Vagina (tissue), 2 donors: ENCODE results near the gene BMS1. TPM values are rescaled to one million over a fixed set of nuclear protein-coding genes. Genes with fewer than 3 reads are reported as not detected.

Source experiments
- DNase-seq, 2 donors: peaks; one replicate each; pipeline ENCODE4 v3.0.0-alpha.2; 2017; ENCODE audit errors: extremely low spot score in 2 of 2
- H3K27ac ChIP-seq: fragments of 200-600 bp; sonication (generic); one replicate; pipeline ENCODE4 v1.5.1; 2019
- H3K27me3 ChIP-seq: fragments of 200-600 bp; sonication (generic); one replicate; pipeline ENCODE4 v1.5.1; 2019
- H3K36me3 ChIP-seq, 2 donors: fragments of 200-600 bp; sonication (generic); one replicate each; pipeline ENCODE4 v1.5.1; 2017 to 2019
- H3K4me1 ChIP-seq: fragments of 200-600 bp; sonication (generic); one replicate; pipeline ENCODE4 v1.5.1; 2019
- H3K4me3 ChIP-seq, 2 donors: fragments of 200-600 bp; sonication (generic); 1 replicate in 1 of 2; 2 replicates in 1 of 2; pipeline ENCODE4 v1.5.1; 2016 to 2019
- H3K9me3 ChIP-seq: fragments of 200-600 bp; sonication (generic); one replicate; pipeline ENCODE4 v1.5.1; 2019
- POLR2A ChIP-seq, 2 donors: fragments of 450-650 bp; IDR thresholded peaks; one replicate each; pipeline ENCODE4 v1.6.1; 2017; ENCODE audit warnings: antibody characterized with exemption in 2 of 2, mild to moderate bottlenecking in 2 of 2, moderate library complexity in 2 of 2
- POLR2AphosphoS5 ChIP-seq, 2 donors: sonication (generic); formaldehyde crosslinking; IDR thresholded peaks; one replicate each; pipeline ENCODE4 v1.9.0; 2017; ENCODE audit warnings: antibody characterized with exemption in 2 of 2, mild to moderate bottlenecking in 2 of 2, low read depth in 1 of 2; ENCODE audit not compliant: insufficient read depth in 1 of 2
- intact Hi-C: fragments of 100-400 bp; cut with DNase I; formaldehyde crosslinking; loops from one replicate; pipeline ENCODE4 v1.15.1; 2023
- total RNA-seq: library from RNA; depleted of rRNA; stranded (reverse); fragments of >200 nt; gene quantifications from one replicate; pipeline ENCODE4 v1.2.3, GENCODE V29; 2016
- TF ChIP-seq, protein P1 (sequence below), 3 experiments: fragments of 450-650 bp in 2 of 3; fragments of 200-600 bp in 1 of 3; sonication (generic) in 1 of 3; IDR thresholded peaks; one replicate each; pipeline ENCODE4 v1.5.1; 2017 to 2019; ENCODE audit warnings: antibody characterized with exemption in 3 of 3, mild to moderate bottlenecking in 2 of 3, moderate library complexity in 2 of 3

BMS1 gene
- total RNA-seq, 1 donor from 2014 or later, result 12.0 TPM

DNA sequence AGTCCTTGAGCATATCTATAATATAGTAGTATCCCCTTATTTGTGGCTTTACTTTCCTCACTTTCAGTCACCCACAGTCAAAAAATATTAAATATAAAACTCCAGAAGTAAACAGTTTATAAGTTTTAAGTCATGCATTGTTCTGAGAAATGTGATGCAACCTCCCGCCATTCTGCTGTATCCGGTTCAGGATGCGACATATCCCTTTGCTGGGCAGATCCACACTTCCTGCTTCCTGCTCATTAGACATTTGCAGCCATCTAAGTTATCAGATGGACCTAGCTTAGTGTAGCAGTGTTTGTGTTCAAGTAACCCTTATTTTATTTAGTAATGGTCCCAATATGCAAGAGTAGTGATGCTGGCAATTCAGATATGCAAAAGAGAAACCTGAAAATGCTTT is 38.9 kb upstream of the BMS1 start:
- Histone ChIP-seq H3K4me3 (no peak overlapping the region), H3K27me3 (no peaks in the 10 kb centered on the region), H3K9me3 (no peaks in the 10 kb centered on the region), H3K27ac (no peak overlapping the region), H3K36me3 (no peaks in the 10 kb centered on the region), H3K4me1 (no peaks in the 10 kb centered on the region)
- intact Hi-C loops, result no loop called here
- DNase-seq, result no peak
- TF ChIP-seq, protein P1, sequence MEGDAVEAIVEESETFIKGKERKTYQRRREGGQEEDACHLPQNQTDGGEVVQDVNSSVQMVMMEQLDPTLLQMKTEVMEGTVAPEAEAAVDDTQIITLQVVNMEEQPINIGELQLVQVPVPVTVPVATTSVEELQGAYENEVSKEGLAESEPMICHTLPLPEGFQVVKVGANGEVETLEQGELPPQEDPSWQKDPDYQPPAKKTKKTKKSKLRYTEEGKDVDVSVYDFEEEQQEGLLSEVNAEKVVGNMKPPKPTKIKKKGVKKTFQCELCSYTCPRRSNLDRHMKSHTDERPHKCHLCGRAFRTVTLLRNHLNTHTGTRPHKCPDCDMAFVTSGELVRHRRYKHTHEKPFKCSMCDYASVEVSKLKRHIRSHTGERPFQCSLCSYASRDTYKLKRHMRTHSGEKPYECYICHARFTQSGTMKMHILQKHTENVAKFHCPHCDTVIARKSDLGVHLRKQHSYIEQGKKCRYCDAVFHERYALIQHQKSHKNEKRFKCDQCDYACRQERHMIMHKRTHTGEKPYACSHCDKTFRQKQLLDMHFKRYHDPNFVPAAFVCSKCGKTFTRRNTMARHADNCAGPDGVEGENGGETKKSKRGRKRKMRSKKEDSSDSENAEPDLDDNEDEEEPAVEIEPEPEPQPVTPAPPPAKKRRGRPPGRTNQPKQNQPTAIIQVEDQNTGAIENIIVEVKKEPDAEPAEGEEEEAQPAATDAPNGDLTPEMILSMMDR (IDR thresholded peaks at IDR 0.05), result no peak
- TF ChIP-seq POLR2A (IDR thresholded peaks at IDR 0.05), result no peak

DNA sequence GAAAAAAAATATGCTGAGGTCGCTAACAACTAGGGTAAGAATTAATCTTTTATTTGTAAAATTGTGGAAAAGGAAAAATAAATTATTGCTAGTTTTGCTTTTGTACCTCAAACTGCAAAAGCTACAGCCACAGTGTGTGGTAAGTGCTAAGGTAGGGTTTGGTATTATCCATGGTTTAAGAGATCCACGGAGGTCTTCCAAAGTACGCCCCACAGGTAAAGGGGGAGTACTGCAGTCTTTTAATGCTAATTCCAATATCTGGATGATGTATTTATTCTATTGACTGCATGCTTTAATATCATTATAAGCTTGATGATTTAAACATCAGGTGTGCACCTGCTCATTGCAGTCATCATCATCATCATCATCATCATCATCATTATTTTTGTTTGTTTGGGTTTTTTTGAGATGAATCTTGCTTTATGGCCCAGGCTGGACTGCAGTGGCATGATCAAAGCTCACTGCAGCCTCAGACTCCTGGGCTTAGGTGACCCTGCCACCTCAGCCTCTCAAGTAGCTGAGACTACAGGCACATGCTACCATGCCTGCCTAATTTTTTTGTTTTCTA is 38.4 kb upstream of the BMS1 start:
- no peaks in the 10 kb centered on the region for H3K27me3 ChIP-seq
- intact Hi-C loops, result no loop called here
- no peak for DNase-seq

DNA sequence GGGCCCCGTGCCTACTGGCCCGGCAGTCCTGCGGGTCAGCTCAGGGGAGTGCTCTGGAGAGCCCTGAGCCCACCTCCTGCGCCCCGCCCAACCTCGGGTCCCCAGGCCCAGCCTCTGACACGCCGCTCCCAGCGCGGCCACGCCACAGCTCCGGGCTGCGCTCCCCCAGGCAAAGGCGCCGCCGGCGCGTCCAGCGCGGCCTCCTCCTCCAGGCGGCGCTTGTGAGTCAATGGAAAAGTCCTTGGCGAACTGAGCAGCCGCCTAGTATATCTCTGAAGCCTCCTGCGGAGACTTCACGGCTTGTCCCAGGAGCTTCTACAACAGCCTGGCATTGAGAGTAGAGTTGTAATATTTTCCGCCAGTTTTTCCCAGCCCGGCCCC is 29.5 kb upstream of the BMS1 start:
- H3K27me3 ChIP-seq, result no peaks in the 10 kb centered on the region
- H3K4me1 ChIP-seq, result peaks cover 35% of the 10 kb centered on the region
- H3K9me3 ChIP-seq, result no peaks in the 10 kb centered on the region
- H3K36me3 ChIP-seq, result no peaks in the 10 kb centered on the region
- no peak for DNase-seq
- H3K4me3 ChIP-seq, result peak overlapping the region; percentile 51 to 55
- peak overlapping the region; percentile 69 for H3K27ac ChIP-seq
- intact Hi-C loops, result loop anchor here (10.0 kb wide), 1 partner anchor 352 kb away; no protein-coding TSS in a partner anchor
- TF ChIP-seq POLR2A (IDR thresholded peaks at IDR 0.05) (no peak), POLR2AphosphoS5 (IDR thresholded peaks at IDR 0.05; ENCODE audit: insufficient read depth in 1 of 2, low read depth in 1 of 2) (peak in 1 of 2 donors; percentile 53)
- TF ChIP-seq, protein P1 (IDR thresholded peaks at IDR 0.05), result peak; percentile 73 to 84 (median 83)

More for the DNA sequence above, 38.4 kb upstream of the BMS1 start:
- Histone ChIP-seq H3K27ac (no peak overlapping the region), H3K4me1 (no peaks in the 10 kb centered on the region), H3K36me3 (no peaks in the 10 kb centered on the region), H3K9me3 (no peaks in the 10 kb centered on the region), H3K4me3 (no peak overlapping the region)
- TF ChIP-seq, protein P1 (IDR thresholded peaks at IDR 0.05), result no peak
- TF ChIP-seq POLR2AphosphoS5 (IDR thresholded peaks at IDR 0.05; ENCODE audit: insufficient read depth in 1 of 2, low read depth in 1 of 2) (no peak), POLR2A (IDR thresholded peaks at IDR 0.05) (no peak)

DNA sequence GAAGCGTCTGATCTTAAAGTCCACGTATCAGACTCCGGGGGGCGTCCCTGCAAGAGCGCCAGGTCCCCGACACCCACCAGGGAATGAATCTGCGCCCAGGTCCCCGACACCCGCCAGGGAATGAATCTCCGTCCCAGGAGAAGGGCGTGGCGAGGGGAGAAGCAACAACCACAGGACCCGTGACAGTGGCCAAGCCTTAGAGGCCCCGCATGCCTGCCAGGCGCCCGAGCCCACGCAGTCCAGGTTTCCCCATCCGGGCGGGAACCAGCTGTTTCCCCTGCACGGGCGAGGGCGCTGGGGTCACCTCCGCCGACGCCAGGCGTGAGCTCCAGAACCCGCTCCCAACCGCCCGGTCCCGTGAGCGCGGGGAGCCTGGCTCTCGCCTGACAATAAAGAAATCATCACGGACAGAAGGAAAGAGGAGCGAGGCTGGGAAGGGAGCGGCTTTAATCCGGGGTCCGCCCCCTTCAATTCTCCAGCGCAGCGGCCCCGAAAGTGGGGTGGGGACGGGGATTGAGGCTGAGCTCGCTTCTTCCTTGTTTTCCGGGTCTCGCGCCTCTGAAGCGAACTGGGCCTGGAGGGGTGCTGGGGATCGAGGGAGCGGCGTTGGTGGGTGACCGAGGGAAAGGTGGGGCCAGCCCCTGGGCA is 29.0 kb upstream of the BMS1 start:
- peak overlapping the region; percentile 51 to 55 for H3K4me3 ChIP-seq
- intact Hi-C loops, result loop anchor here (10.0 kb wide), 1 partner anchor 351 kb away; no protein-coding TSS in a partner anchor
- H3K36me3 ChIP-seq, result no peaks in the 10 kb centered on the region
- peaks cover 35% of the 10 kb centered on the region for H3K4me1 ChIP-seq
- peak overlapping the region; percentile 69 for H3K27ac ChIP-seq
- H3K9me3 ChIP-seq, result no peaks in the 10 kb centered on the region
- DNase-seq, result no peak
- H3K27me3 ChIP-seq, result no peaks in the 10 kb centered on the region
- no peak for TF ChIP-seq POLR2AphosphoS5 (IDR thresholded peaks at IDR 0.05; ENCODE audit: insufficient read depth in 1 of 2, low read depth in 1 of 2)
- TF ChIP-seq POLR2A (IDR thresholded peaks at IDR 0.05), result no peak
- TF ChIP-seq, protein P1 (IDR thresholded peaks at IDR 0.05), result no peak
